Measurements from ENCODE around the gene PACSIN3. TPM values are rescaled to one million over a fixed set of nuclear protein-coding genes. Genes with fewer than 3 reads are reported as not detected.

Gene PACSIN3
- total RNA-seq, 1 donor from 2014 or later: 36.9 TPM

DNA sequence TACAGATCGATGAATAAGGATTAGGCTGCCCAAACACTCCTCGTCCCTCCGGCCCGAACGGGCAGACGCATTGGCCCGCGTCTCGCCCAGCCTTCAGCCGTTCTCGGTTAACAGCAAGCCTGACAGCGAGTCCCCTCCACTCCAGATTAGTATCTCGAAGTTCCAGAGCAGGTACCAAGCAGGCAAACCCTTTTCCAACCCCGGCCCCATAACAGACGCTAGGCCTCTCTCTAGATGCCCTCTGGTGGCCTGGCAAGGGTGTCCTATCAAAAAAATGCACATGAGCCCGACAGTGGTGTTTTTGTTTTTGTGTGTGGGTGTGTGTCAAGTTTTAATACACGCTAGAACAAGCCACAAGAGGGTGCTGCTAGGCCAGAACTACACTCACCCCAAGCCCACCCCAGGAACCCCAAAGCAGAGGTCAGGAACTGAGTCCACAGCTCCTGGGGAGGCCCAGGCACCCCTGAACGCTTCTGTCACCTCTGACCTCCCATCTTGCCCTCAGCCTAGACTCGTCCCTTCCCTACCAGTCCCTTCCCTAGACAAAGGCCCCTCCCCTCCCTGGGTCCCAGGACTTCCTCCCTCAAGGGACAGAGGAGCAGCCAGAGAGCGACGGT lies 8.9 kb downstream of the PACSIN3 start:
- TF ChIP-seq, protein P1, sequence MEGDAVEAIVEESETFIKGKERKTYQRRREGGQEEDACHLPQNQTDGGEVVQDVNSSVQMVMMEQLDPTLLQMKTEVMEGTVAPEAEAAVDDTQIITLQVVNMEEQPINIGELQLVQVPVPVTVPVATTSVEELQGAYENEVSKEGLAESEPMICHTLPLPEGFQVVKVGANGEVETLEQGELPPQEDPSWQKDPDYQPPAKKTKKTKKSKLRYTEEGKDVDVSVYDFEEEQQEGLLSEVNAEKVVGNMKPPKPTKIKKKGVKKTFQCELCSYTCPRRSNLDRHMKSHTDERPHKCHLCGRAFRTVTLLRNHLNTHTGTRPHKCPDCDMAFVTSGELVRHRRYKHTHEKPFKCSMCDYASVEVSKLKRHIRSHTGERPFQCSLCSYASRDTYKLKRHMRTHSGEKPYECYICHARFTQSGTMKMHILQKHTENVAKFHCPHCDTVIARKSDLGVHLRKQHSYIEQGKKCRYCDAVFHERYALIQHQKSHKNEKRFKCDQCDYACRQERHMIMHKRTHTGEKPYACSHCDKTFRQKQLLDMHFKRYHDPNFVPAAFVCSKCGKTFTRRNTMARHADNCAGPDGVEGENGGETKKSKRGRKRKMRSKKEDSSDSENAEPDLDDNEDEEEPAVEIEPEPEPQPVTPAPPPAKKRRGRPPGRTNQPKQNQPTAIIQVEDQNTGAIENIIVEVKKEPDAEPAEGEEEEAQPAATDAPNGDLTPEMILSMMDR (IDR thresholded peaks at IDR 0.05): peak; percentile 66
- peak; percentile 68 for ATAC-seq
- intact Hi-C loops (cut with DNase I): no loop called here

DNA sequence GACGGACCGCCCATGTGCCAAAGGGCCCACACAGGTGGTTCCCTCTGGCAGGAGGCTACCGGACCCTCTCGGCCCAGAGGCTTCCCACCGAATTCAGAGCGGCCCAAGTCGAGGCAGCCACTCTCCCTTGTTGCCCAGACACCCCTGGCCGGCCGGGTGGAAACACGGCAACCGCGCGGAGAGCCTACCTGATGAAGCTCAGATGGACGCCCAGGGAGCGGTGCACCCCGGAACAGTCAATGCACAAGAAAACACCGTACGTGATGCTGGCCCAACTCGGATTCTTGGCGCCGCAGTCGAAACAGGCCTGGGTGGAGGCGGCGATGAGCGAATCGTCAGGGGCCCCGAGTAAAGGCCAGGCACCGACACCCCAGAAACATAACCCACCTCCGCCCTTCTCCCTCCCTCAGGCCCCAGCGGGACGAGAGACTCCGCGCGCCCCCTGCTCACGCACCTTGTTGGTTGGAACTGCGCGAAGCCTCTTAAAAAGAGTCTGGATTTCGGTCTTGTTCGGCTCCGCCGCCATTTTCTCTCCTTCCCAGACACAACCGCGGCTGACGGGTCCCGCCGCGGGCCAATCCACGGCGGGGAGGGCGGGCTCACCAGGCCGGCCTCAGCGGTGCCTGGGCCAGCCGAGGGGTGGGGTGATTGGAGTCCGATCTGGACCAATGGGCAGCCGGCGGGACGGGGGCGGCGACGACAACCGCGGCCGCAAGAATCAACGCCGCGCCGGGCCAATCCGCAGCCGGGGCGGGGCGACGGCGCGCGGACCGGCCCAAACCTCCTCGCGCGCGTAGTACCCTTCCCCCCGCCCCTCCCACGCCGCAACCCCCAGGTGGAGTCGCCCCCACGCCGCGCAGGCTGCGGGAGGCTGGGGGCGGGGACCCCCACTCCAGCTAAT lies 9.7 kb downstream of the PACSIN3 start, which contains the start of gene ARFGAP2:
ARFGAP2 (minus strand) TSS at position 552 of the 901 bp plus-strand sequence; CDS start at position 526, 26 bp downstream.
- Histone ChIP-seq H3K36me3 (peaks cover 40% of the 10 kb centered on the region), H3K27me3 (no peaks in the 10 kb centered on the region), H3K27ac (peak within 1 kb of the TSS; percentile 98), H3K4me1 (peaks cover 24% of the 10 kb centered on the region), H3K4me3 (peak within 1 kb of the TSS; percentile 100), H3K9me3 (no peaks in the 10 kb centered on the region)
- intact Hi-C loops (cut with DNase I): no loop called here
- DNase-seq: peak; percentile 99
- TF ChIP-seq, protein P1 (IDR thresholded peaks at IDR 0.05): no peak
- ATAC-seq: peak; percentile 97

More for the DNA sequence above, 8.9 kb downstream of the PACSIN3 start:
- Histone ChIP-seq H3K27ac (peak overlapping the region; percentile 98), H3K4me1 (peaks cover 24% of the 10 kb centered on the region), H3K27me3 (no peaks in the 10 kb centered on the region), H3K9me3 (no peaks in the 10 kb centered on the region), H3K36me3 (peaks cover 32% of the 10 kb centered on the region), H3K4me3 (peak overlapping the region; percentile 100)
- DNase-seq: no peak

DNA sequence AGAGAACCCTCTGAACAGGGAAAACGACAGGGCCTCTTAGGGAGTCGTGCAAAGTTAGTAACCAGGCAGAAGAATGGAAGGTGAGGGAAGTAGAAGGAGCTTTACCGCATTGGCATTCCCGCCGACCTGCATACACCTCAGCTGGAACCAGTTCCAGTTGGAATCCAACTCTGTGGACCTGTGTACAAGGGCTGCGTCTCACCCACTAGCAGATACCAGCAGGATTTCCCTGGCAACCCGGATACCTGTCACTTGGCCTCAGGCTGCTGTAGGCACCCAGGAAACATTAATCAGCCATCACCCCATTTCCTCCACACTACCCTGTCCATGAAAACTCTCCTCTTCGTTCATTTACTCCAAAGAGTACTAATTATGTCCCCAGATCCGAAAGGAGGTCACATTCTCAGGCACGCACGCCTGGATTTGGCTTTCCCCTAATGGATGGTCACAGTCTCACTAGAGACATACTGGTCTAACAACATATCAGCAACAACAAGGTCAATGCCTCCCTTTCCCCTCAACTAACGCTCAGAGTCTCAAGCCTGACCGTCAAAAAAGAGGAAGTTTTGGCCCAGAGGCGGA lies 10.4 kb downstream of the PACSIN3 start:
- ATAC-seq (no peak), DNase-seq (no peak)
- peaks cover 47% of the 10 kb centered on the region for H3K36me3 ChIP-seq
- TF ChIP-seq, protein P1 (IDR thresholded peaks at IDR 0.05): no peak
- H3K27ac ChIP-seq: peak overlapping the region; percentile 98
- no peaks in the 10 kb centered on the region for H3K9me3 ChIP-seq
- H3K27me3 ChIP-seq: no peaks in the 10 kb centered on the region
- intact Hi-C loops (cut with DNase I): no loop called here
- peaks cover 24% of the 10 kb centered on the region for H3K4me1 ChIP-seq
- H3K4me3 ChIP-seq: peak overlapping the region; percentile 100

DNA sequence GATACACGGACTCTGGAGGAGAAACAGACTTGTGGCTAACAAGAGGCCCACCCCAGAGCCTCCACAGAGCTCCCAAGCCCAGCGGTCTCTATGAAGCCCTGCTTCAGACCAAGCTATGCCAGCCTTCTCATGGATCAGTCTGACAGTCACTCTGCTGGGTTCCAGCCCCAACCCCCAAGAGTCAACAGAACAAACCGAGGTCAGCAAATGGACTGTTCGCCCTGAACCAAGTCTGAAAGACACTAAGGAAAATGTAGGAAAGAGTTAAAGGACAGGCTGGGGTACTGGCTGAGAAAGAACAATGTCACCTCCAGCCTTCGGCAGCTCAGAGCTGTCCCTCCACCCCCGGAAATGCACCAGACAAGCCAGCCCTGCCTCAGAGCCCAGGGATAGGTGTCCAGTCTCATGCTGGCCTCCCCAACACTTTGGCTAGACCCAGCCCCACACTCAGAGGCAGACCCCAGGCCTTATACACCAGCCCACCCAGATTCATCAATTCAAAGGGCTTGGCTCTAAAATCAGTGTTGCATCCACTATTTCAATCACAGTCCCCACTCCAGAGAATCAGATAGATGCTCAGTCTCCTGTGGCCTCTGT lies 13.4 kb downstream of the PACSIN3 start:
- peaks cover 20% of the 10 kb centered on the region for H3K4me1 ChIP-seq
- DNase-seq: no peak
- TF ChIP-seq, protein P1 (IDR thresholded peaks at IDR 0.05): no peak
- H3K27ac ChIP-seq: no peak overlapping the region
- H3K36me3 ChIP-seq: peaks cover 71% of the 10 kb centered on the region
- intact Hi-C loops (cut with DNase I): no loop called here
- no peaks in the 10 kb centered on the region for H3K9me3 ChIP-seq
- H3K4me3 ChIP-seq: no peak overlapping the region
- no peaks in the 10 kb centered on the region for H3K27me3 ChIP-seq
- ATAC-seq: no peak

DNA sequence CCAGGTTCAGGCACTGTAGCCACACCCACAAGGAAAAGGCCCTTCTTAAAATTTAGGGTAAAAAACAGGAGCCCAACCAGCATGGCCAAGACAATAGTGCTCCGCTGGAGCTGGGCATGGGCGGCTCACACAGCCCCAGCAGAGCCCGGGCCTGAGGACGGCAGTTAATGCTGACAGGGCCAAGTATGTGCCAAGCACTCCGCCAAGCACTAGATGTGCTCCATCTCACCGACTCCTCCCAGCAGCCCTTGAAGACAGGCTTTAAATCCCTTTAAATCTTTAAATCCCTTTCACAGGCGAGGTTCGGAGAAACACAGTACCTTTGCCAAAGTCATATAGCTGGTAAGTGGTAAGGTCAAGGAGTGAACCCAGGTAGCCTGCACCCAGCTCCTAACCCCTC lies 14.4 kb downstream of the PACSIN3 start:
- peaks cover 80% of the 10 kb centered on the region for H3K36me3 ChIP-seq
- intact Hi-C loops (cut with DNase I): no loop called here
- TF ChIP-seq, protein P1 (IDR thresholded peaks at IDR 0.05): no peak

More for the DNA sequence above, 14.4 kb downstream of the PACSIN3 start:
- no peak for DNase-seq
- Histone ChIP-seq H3K4me1 (peaks cover 14% of the 10 kb centered on the region), H3K27ac (no peak overlapping the region), H3K9me3 (no peaks in the 10 kb centered on the region), H3K4me3 (no peak overlapping the region), H3K27me3 (no peaks in the 10 kb centered on the region)
- ATAC-seq: no peak

Measured in upper lobe of right lung (tissue), 1 donor.